Neuronal stem cell (in vitro differentiated cells): Measurements from ENCODE around the gene FZD7.

Experiments used
- DNase-seq: peaks from one replicate; pipeline ENCODE4 v3.0.0-alpha.2; 2013; ENCODE audit warnings: low spot score
- H2AFZ ChIP-seq: one replicate; pipeline ENCODE4 v1.6.1; 2013; ENCODE audit warnings: mild to moderate bottlenecking, low read length, inconsistent platforms
- H2AK5ac ChIP-seq: 2 replicates; pipeline ENCODE4 v1.6.1; 2013; ENCODE audit warnings: low read depth, mild to moderate bottlenecking, inconsistent platforms, low read length, moderate library complexity, mixed read lengths
- H2BK120ac ChIP-seq: 2 replicates; pipeline ENCODE4 v1.6.1; 2013; ENCODE audit warnings: low read depth, mild to moderate bottlenecking, inconsistent platforms, low read length, moderate library complexity, mixed read lengths
- H2BK12ac ChIP-seq: one replicate; pipeline ENCODE4 v1.6.1; 2013; ENCODE audit warnings: low read length, inconsistent platforms
- H2BK15ac ChIP-seq: 2 replicates; pipeline ENCODE4 v1.6.1; 2013; ENCODE audit warnings: mild to moderate bottlenecking, low read length, inconsistent platforms, mixed read lengths
- H2BK5ac ChIP-seq: one replicate; pipeline ENCODE4 v1.6.1; 2013; ENCODE audit warnings: inconsistent platforms, mild to moderate bottlenecking, low read length, moderate library complexity
- H3K14ac ChIP-seq: one replicate; pipeline ENCODE4 v1.6.1; 2013; ENCODE audit warnings: low read length, inconsistent platforms
- H3K18ac ChIP-seq: 2 replicates; pipeline ENCODE4 v1.6.1; 2013; ENCODE audit warnings: low read length, inconsistent platforms
- H3K23ac ChIP-seq: 2 replicates; pipeline ENCODE4 v1.6.1; 2013; ENCODE audit warnings: low read depth, mild to moderate bottlenecking, mixed read lengths, low read length, inconsistent platforms; ENCODE audit not compliant: poor library complexity
- H3K27ac ChIP-seq: replicated peaks from 3 replicates; pipeline ENCODE4 v1.5.1; 2013; ENCODE audit warnings: low read length, inconsistent platforms
- H3K27me3 ChIP-seq, 3 experiments: 2 replicates each; pipeline ENCODE4 v1.6.1; 2013; ENCODE audit warnings: low read length in 3 of 3, mild to moderate bottlenecking in 2 of 3, inconsistent platforms in 1 of 3, low read depth in 1 of 3, mixed read lengths in 1 of 3, moderate library complexity in 1 of 3; ENCODE audit not compliant: control insufficient read depth in 3 of 3, insufficient read depth in 3 of 3
- H3K36me3 ChIP-seq, 2 donors: replicated peaks in 1 of 2; 2 replicates each; pipeline ENCODE4 v1.6.1; 2013; ENCODE audit warnings: low read length in 2 of 2; ENCODE audit not compliant: control insufficient read depth in 2 of 2, insufficient read depth in 2 of 2
- H3K4ac ChIP-seq: 2 replicates; pipeline ENCODE4 v1.6.1; 2013; ENCODE audit warnings: inconsistent platforms, mild to moderate bottlenecking, low read length, moderate library complexity
- H3K4me1 ChIP-seq, 2 donors: 1 replicate in 1 of 2; 2 replicates in 1 of 2; pipeline ENCODE4 v1.6.1; 2013; ENCODE audit warnings: low read length in 2 of 2, low read depth in 1 of 2; ENCODE audit not compliant: control insufficient read depth in 2 of 2, insufficient read depth in 1 of 2
- H3K4me2 ChIP-seq: one replicate; pipeline ENCODE4 v1.6.1; 2013; ENCODE audit warnings: mild to moderate bottlenecking, low read length, inconsistent platforms; ENCODE audit not compliant: insufficient read depth, poor library complexity, severe bottlenecking
- H3K4me3 ChIP-seq, 2 donors: 2 replicates each; pipeline ENCODE4 v1.5.1; 2013; ENCODE audit warnings: low read length in 2 of 2, mild to moderate bottlenecking in 2 of 2, inconsistent platforms in 1 of 2, moderate library complexity in 1 of 2
- H3K79me1 ChIP-seq: one replicate; pipeline ENCODE4 v1.6.1; 2013; ENCODE audit warnings: low read depth, mild to moderate bottlenecking, inconsistent platforms, low read length, moderate library complexity
- H3K9ac ChIP-seq: one replicate; pipeline ENCODE4 v1.6.1; 2013; ENCODE audit warnings: mild to moderate bottlenecking, low read depth, low read length, inconsistent platforms; ENCODE audit not compliant: poor library complexity
- H3K9me3 ChIP-seq, 2 donors: replicated peaks in 1 of 2; 2 replicates each; pipeline versions ENCODE3 to v1.6.1; 2013; ENCODE audit warnings: low read length in 2 of 2, mild to moderate bottlenecking in 2 of 2, inconsistent platforms in 1 of 2, low read depth in 1 of 2, mixed read lengths in 1 of 2, moderate library complexity in 1 of 2; ENCODE audit not compliant: control insufficient read depth in 2 of 2, insufficient read depth in 1 of 2
- H4K8ac ChIP-seq: one replicate; pipeline ENCODE4 v1.6.1; 2013; ENCODE audit warnings: low read depth, mild to moderate bottlenecking, inconsistent platforms, low read length, moderate library complexity
- H4K91ac ChIP-seq: one replicate; pipeline ENCODE4 v1.6.1; 2013; ENCODE audit warnings: low read length, low read depth, mild to moderate bottlenecking, inconsistent platforms; ENCODE audit not compliant: poor library complexity
- WGBS, 2 donors: extraction: QIAGEN DNeasy Blood & Tissue Kit; methylation state at CpG; one replicate each; pipeline ENCODE4 v1.1.7; 2013; ENCODE audit warnings: missing lambda C conversion rate in 2 of 2, mixed read lengths in 1 of 2; ENCODE audit not compliant: insufficient read length in 2 of 2, insufficient replicate concordance in 1 of 2; ENCODE audit errors: extremely low coverage in 2 of 2; 5-methylcytosine and 5-hydroxymethylcytosine counted together

The FZD7 gene

GRCh38 chr2:202074324-202074723 lies 40.7 kb downstream of the FZD7 start:
- Histone ChIP-seq H3K4me1 (peaks cover 7 to 15% of the 10 kb centered on the region in 2 donors), H2AFZ (no peak overlapping the region), H3K27me3 (no peaks in the 10 kb centered on the region), H3K9ac (no peak overlapping the region), H4K91ac (no peak overlapping the region), H3K9me3 (no peaks in the 10 kb centered on the region), H3K27ac (no peak overlapping the region), H3K4me2 (no peak overlapping the region), H3K4ac (no peak overlapping the region), H3K79me1 (no peaks in the 10 kb centered on the region), H3K23ac (no peak overlapping the region), H3K14ac (no peak overlapping the region), H2BK5ac (no peak overlapping the region), H2AK5ac (no peak overlapping the region), H2BK120ac (no peak overlapping the region), H2BK12ac (no peak overlapping the region), H2BK15ac (no peak overlapping the region), H3K18ac (no peak overlapping the region), H3K36me3 (no peaks in the 10 kb centered on the region), H3K4me3 (no peak overlapping the region), H4K8ac (no peak overlapping the region)
- DNase-seq, result no peak
- WGBS, 2 donors, result no CpG with 5 or more reads among the region's 2 CpGs

- H2BK5ac ChIP-seq, result no peak overlapping the region
- H2BK120ac ChIP-seq, result no peak overlapping the region
- no peak overlapping the region for H3K4me2 ChIP-seq
- H2BK12ac ChIP-seq, result no peak overlapping the region
- no peak overlapping the region for H3K4me3 ChIP-seq
- no peaks in the 10 kb centered on the region for H3K79me1 ChIP-seq
- H3K18ac ChIP-seq, result no peak overlapping the region
- peaks cover 4 to 6% of the 10 kb centered on the region in 2 donors for H3K4me1 ChIP-seq
- H3K4ac ChIP-seq, result no peak overlapping the region
- no peak overlapping the region for H2AK5ac ChIP-seq
- H3K9me3 ChIP-seq, result peaks cover 0 to 11% of the 10 kb centered on the region in 2 donors
- no peak overlapping the region for H3K14ac ChIP-seq
- no peak overlapping the region for H3K9ac ChIP-seq
- H3K27ac ChIP-seq, result no peak overlapping the region
- H2AFZ ChIP-seq, result no peak overlapping the region
- no CpG with 5 or more reads among the region's 5 CpGs for WGBS, 2 donors
- no peaks in the 10 kb centered on the region for H3K27me3 ChIP-seq
- H3K23ac ChIP-seq, result no peak overlapping the region
- no peak overlapping the region for H4K8ac ChIP-seq
- H3K36me3 ChIP-seq, result no peaks in the 10 kb centered on the region
- no peak overlapping the region for H2BK15ac ChIP-seq
- no peak overlapping the region for H4K91ac ChIP-seq
- no peak for DNase-seq
Observed at GRCh38 chr2:202079310-202079709, 45.7 kb downstream of the FZD7 start.

- Histone ChIP-seq H3K36me3 (no peaks in the 10 kb centered on the region), H3K4me1 (peaks cover 6 to 7% of the 10 kb centered on the region in 2 donors), H3K9me3 (peaks cover 0 to 11% of the 10 kb centered on the region in 2 donors), H3K4me2 (peak overlapping the region; percentile 19), H3K27me3 (no peaks in the 10 kb centered on the region), H2BK5ac (no peak overlapping the region), H3K14ac (no peak overlapping the region), H3K27ac (peak overlapping the region; percentile 91), H3K79me1 (no peaks in the 10 kb centered on the region), H2BK15ac (peak overlapping the region; percentile 23), H4K91ac (peak overlapping the region; percentile 89), H4K8ac (no peak overlapping the region), H2BK120ac (no peak overlapping the region), H2BK12ac (no peak overlapping the region), H3K18ac (peak overlapping the region; percentile 69), H3K9ac (no peak overlapping the region), H3K4ac (peak overlapping the region; percentile 17), H2AK5ac (no peak overlapping the region), H3K23ac (no peak overlapping the region), H2AFZ (peak overlapping the region; percentile 84), H3K4me3 (no peak overlapping the region)
- DNase-seq, result peak; percentile 46
- no CpG with 5 or more reads among the region's 6 CpGs for WGBS, 2 donors
Observed at GRCh38 chr2:202084265-202084664, 50.6 kb downstream of the FZD7 start.
